ENCODE results near the gene PRKD2.

The PRKD2 gene

GRCh38 chr19:46660008-46660517 is 56.9 kb downstream of the PRKD2 start:
- no peak for DNase-seq

GRCh38 chr19:46659151-46660007 is 57.5 kb downstream of the PRKD2 start:
- no peak for DNase-seq

GRCh38 chr19:46656541-46656940 is 60.4 kb downstream of the PRKD2 start:
- DNase-seq, result no peak

- DNase-seq, result no peak
Measured at GRCh38 chr19:46654621-46655152, 62.2 kb downstream of the PRKD2 start.

GRCh38 chr19:46650445-46650844 is 66.5 kb downstream of the PRKD2 start:
- DNase-seq, result no peak

- DNase-seq, result no peak
Measured at GRCh38 chr19:46648961-46649960, 67.7 kb downstream of the PRKD2 start.

- no peak for DNase-seq
Measured at GRCh38 chr19:46648060-46648960, 68.6 kb downstream of the PRKD2 start.

GRCh38 chr19:46646402-46646801 is 70.5 kb downstream of the PRKD2 start:
- DNase-seq, result no peak

- DNase-seq, result no peak
Measured at GRCh38 chr19:46644720-46645119, 72.2 kb downstream of the PRKD2 start.

- no peak for DNase-seq
Measured at GRCh38 chr19:46640656-46641055, 76.3 kb downstream of the PRKD2 start.

- no peak for DNase-seq
Measured at GRCh38 chr19:46639358-46640182, 77.3 kb downstream of the PRKD2 start.

- no peak for DNase-seq
Measured at GRCh38 chr19:46637224-46637623, 79.7 kb downstream of the PRKD2 start.

GRCh38 chr19:46635920-46636761 is 80.8 kb downstream of the PRKD2 start, which contains the start of gene GNG8:
Gene GNG8 (minus strand): TSS chr19:46636202. CDS start chr19:46634682, 1,520 bp downstream.
- no peak for DNase-seq

- DNase-seq, result no peak
Measured at GRCh38 chr19:46634656-46635218, 82.2 kb downstream of the PRKD2 start.

GRCh38 chr19:46634045-46634655 is 82.8 kb downstream of the PRKD2 start:
- DNase-seq, result no peak

GRCh38 chr19:46633130-46633529 is 83.8 kb downstream of the PRKD2 start:
- no peak for DNase-seq

GRCh38 chr19:46631481-46631880 is 85.4 kb downstream of the PRKD2 start:
- no peak for DNase-seq

GRCh38 chr19:46630586-46631205 is 86.2 kb downstream of the PRKD2 start:
- no peak for DNase-seq

- no peak for DNase-seq
Measured at GRCh38 chr19:46629546-46630025, 87.3 kb downstream of the PRKD2 start.
